ENCODE results near the gene ADAMTS8.

DNA sequence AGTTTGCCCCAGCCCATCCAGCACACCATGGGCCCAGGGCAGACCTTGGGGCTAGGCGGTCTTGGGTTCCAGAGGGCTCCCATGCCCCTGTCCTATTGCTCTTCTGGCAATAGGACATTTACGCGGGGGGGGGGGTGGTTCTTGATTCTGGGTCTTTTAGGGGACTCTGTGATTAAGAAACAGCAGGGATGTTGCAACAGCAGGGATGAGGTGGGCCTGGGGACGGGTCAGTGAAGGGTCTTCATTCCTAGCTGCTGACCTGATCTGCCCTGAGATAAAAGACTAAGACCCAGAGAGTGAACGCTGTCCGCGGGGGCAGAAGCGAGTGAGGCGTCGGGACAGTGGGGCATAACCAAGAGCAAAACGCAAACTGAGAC is 19.6 kb upstream of the ADAMTS8 start:
- TF ChIP-seq, protein P1, sequence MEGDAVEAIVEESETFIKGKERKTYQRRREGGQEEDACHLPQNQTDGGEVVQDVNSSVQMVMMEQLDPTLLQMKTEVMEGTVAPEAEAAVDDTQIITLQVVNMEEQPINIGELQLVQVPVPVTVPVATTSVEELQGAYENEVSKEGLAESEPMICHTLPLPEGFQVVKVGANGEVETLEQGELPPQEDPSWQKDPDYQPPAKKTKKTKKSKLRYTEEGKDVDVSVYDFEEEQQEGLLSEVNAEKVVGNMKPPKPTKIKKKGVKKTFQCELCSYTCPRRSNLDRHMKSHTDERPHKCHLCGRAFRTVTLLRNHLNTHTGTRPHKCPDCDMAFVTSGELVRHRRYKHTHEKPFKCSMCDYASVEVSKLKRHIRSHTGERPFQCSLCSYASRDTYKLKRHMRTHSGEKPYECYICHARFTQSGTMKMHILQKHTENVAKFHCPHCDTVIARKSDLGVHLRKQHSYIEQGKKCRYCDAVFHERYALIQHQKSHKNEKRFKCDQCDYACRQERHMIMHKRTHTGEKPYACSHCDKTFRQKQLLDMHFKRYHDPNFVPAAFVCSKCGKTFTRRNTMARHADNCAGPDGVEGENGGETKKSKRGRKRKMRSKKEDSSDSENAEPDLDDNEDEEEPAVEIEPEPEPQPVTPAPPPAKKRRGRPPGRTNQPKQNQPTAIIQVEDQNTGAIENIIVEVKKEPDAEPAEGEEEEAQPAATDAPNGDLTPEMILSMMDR (IDR thresholded peaks at IDR 0.05), result no peak
- TF ChIP-seq POLR2A (IDR thresholded peaks at IDR 0.05), result no peak

Measured in thyroid gland (tissue), 4 donors.